H4 (cell line): Measurements from ENCODE around the gene TYMP. TPM values are rescaled to one million over a fixed set of nuclear protein-coding genes. Genes with fewer than 3 reads are reported as not detected.

ENCODE experiments used
- DNase-seq: peaks from one replicate; pipeline ENCODE4 v3.0.0-alpha.2; 2015; ENCODE audit warnings: low spot score
- total RNA-seq: library from RNA; depleted of rRNA; stranded (reverse); fragments of >200 nt; shearing (Covaris generic); gene quantifications from 2 replicates; pipeline ENCODE4 v1.2.3, GENCODE V29; 2014; rRNA removed

TYMP gene
- total RNA-seq = 0.39 and 0.68 TPM in 2 replicates

- DNase-seq = no peak
These were observed at the start of gene TYMP for GRCh38 chr22:50529897-50530579. TYMP (minus strand) TSS chr22:50530012; CDS start chr22:50529709, 303 bp downstream.

DNA sequence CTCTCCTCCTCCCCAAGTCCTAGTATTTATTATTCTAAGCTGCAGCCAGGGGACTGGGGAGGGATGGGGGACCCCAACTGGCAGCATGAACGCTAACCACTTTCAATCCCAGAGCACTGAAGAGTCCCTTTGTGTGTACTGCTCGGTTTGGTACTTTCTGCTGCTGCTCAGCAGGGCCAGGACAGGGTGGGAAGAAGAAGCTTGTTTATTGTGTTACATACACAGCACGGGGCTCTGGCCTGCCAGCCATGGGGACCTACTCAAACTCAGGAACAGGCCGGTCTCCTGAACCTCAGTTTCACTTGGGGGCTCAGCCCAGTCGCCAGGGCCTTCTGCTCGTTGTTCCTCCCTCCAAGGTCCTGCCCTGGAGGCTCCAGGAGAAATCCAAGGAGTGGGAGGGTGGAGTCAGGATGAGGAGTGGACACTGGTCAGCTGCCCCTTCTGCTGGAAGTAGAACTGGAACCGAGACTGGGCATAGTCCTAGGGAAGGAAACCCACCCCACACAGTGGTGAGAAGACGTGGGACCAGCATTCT is 49.0 kb upstream of the TYMP start:
- no peak for DNase-seq

- DNase-seq = no peak
These were observed 48.4 kb upstream of the TYMP start, which contains the start of gene CPT1B for GRCh38 chr22:50577987-50578775. CPT1B (minus strand) TSS chr22:50578427; CDS start chr22:50577915, 512 bp downstream.

GRCh38 chr22:50577697-50577986 is 47.8 kb upstream of the TYMP start:
- DNase-seq = no peak

DNA sequence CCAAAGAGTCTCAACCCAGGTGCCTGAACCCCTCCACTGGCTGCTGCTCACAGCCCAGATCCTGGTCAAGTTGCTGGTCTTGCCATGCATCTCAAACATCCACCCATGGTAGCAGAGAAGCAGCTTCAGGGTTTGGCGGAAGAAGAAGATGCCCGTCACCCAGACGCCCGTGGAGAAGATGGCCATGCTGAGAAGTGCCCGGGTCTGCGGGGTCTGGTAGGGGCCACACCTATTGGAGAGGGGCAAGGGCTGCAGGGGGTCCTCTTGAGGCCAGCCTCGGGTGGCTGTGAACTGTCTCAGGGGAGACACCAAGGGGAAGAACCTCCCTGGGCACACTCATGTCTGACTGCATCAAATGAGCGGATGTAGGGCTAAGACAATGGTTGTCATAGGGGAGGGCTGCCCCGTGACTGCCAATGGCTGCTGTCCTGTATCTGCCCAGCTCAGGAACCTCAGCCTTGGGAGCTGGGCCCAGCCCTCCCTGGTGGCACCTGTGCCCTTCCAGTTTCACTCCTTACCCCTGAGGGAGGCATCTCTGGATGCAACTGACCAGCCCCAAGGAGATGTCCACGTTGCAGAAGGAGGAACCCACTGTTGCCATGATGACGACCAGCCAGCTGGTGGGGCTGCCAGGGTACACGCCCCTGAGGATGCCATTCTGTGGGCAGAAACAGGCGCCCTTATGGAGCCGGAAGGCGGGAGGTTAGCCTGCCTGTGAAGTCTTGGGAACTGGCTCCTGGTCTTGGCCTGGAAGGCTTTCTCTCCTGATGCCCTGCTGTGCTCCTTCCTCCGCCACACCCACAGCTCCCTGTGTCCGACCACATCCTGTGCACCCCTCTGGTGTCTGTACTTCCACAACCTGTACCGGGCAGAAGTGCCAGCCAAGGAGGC is 47.2 kb upstream of the TYMP start:
- DNase-seq = no peak

DNA sequence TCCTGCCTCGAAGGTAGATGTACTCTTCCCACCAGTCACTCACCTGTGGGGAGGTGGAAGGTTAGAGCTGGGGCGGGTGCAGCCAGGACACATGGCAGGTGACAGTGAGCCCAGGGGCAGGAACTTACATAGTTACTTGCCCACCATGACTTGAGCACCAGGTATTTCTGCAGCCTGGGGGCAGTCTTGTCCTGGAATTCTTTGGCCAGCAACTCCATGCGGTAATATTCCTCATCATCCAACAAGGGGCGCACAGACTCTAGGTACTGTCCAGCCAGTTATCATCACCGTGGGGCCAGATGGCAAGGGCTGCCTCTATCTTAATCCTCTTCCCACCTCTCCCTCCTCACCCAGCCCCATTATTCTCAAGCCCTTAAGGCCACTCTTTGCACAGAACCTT is 46.3 kb upstream of the TYMP start:
- no peak for DNase-seq

- DNase-seq = no peak
These were observed 45.7 kb upstream of the TYMP start for GRCh38 chr22:50575426-50575941.

- no peak for DNase-seq
These were observed 44.6 kb upstream of the TYMP start for GRCh38 chr22:50574383-50574755.

GRCh38 chr22:50573491-50574382 is 43.9 kb upstream of the TYMP start:
- no peak for DNase-seq

DNA sequence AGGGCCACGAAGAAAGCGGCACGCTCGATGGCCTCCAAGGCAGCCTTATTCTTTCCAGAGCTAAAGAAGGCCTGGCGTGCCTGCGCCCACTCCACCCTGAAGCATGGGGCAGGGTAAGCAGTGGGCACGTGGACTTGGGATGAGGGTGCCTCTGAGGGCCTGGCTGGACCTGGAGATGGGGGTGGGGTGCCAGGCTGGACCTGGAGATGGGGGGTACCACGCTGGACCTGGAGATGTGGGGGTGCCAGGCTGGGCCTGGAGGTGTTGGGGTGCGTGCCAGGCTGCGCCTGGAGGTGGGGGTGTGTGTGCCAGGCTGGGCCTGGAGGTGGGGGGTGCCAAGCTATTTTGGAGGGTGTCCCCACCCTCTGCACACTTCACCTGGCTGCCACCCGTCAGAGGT is 43.2 kb upstream of the TYMP start:
- no peak for DNase-seq

DNA sequence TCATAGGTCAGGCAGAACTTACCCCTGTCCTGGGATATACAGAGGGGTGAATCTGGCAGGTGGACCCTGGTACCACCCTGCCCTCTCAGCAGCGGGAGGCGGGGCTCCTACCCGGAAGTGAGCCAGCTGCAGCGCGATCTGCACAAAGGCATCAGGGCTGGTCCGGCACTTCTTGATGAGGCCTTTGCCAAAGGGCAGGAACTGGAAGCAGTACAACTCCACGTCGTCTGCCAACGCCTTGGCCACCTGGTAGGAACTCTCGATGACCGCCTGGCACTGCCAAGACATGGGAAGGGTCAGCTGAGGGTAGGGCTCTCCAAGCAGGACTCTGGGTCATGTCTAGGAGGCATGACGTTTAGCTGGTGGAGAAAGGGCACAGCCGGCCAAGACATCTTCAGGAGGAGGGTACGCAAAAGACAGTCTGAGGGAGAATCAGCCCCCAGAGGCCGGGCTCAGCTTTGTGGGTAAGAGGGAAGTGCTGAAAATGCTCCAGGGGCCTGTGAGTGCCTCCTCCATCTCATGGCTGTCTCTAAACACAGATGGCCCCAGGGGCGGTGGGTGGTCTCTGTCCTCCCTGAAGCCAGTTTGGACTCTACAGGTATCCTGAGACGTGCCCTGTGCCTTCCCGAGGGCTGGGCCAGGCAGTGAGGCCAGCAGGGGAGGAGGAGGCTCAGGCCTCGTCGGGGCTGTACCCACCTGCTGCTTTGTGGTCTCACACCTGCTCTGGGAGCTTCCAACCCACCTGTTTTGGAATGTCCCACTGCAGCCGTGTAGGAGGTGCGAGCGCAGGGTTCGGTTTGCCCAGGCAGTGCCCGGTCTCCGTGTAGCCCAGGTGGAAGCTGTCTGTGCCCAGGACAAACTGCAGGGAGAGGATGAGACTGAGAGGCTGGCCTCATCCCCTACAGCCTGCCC is 41.7 kb upstream of the TYMP start:
- no peak for DNase-seq

DNA sequence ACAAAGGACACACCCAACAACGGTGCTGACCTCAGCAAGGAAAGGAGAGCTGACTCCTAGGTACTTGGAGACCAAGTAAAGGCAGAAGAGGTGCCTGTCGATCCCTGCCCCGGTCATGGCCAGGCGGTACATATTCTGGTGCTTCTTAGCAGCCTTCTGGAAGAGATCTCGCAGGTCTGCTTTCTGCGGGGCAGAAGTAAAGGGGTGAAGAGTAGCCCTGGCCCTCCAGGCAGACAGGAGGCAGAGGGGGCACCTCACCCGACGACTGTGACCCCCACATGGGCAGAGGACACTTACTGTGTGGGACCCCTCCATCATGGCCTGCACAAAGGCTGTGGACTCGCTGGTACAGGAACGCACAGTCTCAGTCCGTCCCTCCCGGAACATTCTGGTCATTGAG is 41.0 kb upstream of the TYMP start:
- DNase-seq = no peak

DNA sequence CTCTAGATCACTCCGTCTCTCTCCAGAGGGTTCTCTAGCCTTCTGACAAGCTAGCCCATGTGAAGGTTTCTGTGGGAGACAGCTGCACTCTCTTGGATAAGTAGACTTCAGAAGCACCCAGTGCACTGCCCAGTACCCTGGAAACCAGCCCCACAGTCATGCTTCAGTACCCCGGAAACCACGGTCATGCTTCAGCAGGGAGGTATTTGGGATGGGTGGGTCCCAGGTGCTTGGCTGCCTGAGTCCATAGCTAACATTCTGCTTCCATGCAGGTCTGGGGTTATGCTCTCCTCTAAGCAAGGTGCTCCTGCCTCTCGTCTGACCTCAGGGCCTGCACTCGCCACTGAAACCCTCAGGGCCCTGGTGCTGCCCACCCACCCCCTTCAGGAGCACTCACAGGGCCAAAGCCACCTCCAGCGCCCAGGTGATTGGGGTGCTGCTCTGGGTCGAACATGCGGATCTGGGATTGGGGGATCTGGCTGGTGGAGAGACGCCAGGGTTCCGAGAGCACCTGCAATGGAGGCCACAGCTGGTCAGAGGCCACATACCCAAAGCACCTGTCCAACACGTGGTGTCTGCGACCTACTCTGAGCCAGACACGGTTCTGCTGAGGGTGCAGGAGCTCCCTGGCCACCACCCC is 40.2 kb upstream of the TYMP start:
- no peak for DNase-seq

GRCh38 chr22:50569041-50569459 is 39.2 kb upstream of the TYMP start:
- DNase-seq = no peak

- no peak for DNase-seq
These were observed 38.8 kb upstream of the TYMP start for GRCh38 chr22:50568626-50569025.

DNA sequence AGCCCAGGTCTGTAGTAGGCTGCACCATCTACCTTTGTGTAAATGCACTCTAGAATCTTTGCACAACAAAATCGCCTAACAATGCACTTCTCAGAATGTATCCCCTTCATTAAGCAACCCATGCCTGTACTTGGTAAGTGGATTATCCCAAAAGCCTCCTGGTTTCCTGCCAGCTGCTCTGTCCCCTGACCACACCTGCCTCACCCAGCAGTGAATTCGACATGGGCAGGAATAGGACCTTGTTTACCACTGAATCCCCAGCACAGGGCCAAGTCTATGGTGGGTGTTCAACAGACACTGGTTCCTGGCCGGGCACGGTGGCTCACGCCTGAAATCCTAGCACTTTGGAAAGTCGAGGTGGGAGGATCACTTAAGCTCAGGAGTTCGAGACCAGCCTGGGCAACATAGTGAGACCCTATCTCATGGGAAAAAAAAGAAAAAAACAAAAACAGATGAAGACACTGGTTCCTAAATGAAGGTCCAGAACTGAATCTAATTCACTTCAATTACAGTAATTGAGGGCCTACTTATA is 38.0 kb upstream of the TYMP start:
- no peak for DNase-seq

- no peak for DNase-seq
These were observed 34.5 kb upstream of the TYMP start for GRCh38 chr22:50564289-50564688.

DNA sequence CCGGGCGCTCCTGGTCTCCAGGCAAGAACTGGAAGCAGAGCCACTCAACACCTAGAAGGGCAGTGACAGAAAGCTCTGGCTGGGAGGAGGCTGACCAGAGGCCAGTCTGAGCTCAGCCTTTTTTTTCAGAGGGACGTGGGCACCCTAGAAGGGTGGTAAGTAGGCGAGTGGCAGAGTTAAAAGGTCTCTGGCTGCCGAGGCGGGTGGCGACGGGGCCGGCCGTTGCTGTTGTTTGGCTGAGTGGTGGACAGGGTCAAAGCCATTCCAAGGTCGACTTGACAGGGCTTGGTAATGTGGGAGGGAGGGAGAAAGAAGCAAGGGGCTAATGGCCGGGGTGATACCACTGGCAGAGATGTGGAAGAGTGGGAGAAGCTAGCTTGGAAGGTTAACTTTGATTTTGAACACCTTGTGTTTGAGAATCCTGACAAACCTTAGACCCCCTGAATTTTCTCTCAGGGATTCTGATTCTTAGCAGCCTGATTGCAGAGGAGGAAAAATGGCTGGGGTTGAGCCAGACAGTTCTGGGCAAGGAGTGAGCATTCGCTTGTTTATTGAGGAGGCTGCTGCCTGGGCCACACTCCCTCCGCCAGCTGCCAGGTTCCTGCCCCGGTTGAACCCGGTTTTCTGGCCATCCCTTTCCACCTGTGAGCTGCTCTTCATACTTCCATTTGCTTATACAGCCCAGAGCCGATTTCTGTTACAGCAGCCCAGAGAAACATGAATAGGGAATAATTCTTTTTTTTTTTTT is 33.8 kb upstream of the TYMP start:
- DNase-seq = no peak
